NCI-H82 (cell line): ENCODE measurements around the gene NTN3.

Source experiments
- DNase-seq: peaks from one replicate; lab custom pipeline; 2025; lab: John Stamatoyannopoulos, UW

Gene NTN3

GRCh38 chr16:2514333-2515179 lies 43.5 kb downstream of the NTN3 start:
- no peak for DNase-seq

GRCh38 chr16:2515180-2515851 lies 44.2 kb downstream of the NTN3 start:
- DNase-seq: no peak

GRCh38 chr16:2516391-2517240 lies 45.5 kb downstream of the NTN3 start:
- DNase-seq: no peak

GRCh38 chr16:2517954-2518605 lies 47.0 kb downstream of the NTN3 start:
- no peak for DNase-seq

GRCh38 chr16:2518823-2519710 lies 48.0 kb downstream of the NTN3 start:
- DNase-seq: no peak

GRCh38 chr16:2519711-2520080 lies 48.6 kb downstream of the NTN3 start:
- no peak for DNase-seq

- peak; percentile 94 for DNase-seq
These were observed 49.1 kb downstream of the NTN3 start, which contains the start of gene AMDHD2 for GRCh38 chr16:2520097-2520783. Gene AMDHD2, plus strand, starts transcription at chr16:2520371. Its CDS starts 88 bp downstream, at chr16:2520459.

GRCh38 chr16:2520784-2521531 lies 49.9 kb downstream of the NTN3 start:
- no peak for DNase-seq
